NCI-H1048 (cell line): Measurements from ENCODE around the gene PROZ.

Experiments
- DNase-seq: peaks from one replicate; lab custom pipeline; 2025; lab: John Stamatoyannopoulos, UW

Gene PROZ

GRCh38 chr13:113179374-113180230 lies 21.2 kb downstream of the PROZ start:
- no peak for DNase-seq

- no peak for DNase-seq
These were observed 23.6 kb downstream of the PROZ start for GRCh38 chr13:113182046-113182445.

DNA sequence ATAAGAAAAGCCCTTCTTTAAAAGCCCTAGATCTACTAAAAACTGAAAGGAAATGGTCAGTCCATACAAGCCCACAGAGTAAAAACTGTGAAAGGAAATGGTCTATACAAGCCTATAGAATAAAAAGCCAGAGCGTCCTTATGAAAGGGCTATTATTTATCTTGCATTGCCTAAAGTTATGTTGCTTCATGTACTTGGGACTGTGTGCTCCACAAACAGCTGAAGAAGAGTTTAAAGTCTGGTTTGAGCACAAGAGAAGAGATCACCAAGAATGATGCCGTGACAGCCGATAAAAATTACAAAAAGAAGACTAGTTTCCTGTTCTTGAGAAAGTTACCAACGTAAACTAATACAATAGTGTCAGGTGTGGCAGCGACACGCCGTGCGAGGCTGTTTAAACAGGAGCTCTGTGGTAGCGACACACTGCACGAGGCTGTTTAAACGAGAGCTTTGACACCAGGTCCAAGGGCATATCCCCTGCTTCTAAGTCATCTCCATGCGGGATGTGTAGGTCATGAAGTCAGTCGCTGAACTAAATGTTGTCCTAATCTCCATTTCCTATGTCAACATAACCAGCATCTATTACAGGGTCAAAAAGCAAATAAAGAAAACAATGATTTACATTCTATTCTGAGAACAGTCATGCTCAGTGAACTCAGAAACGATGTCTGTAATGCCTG lies 25.1 kb downstream of the PROZ start:
- no peak for DNase-seq

GRCh38 chr13:113184568-113185440 lies 26.4 kb downstream of the PROZ start:
- no peak for DNase-seq

- DNase-seq: no peak
These were observed 27.8 kb downstream of the PROZ start for GRCh38 chr13:113186061-113186900.

- no peak for DNase-seq
These were observed 28.8 kb downstream of the PROZ start for GRCh38 chr13:113187263-113187669.

GRCh38 chr13:113187883-113188665 lies 29.6 kb downstream of the PROZ start:
- no peak for DNase-seq

DNA sequence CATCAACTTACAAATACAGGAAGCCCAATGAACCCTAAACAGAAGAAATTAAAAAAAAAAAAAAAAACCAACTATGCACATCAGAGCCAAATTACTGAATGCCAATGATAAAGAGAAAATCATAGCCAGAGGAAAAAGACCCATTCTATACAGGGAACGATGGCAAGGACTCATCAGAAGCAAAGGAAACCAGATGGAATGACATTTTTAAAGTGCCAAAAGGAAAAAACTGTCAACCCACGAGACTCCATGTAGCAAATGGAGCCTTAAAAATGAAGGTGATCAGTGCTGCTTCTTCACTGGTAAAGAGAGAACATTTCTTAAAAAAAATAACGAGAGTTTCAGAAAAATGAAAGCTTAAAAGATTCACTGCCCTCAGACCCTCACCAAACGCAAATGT lies 31.7 kb downstream of the PROZ start:
- DNase-seq: no peak

DNA sequence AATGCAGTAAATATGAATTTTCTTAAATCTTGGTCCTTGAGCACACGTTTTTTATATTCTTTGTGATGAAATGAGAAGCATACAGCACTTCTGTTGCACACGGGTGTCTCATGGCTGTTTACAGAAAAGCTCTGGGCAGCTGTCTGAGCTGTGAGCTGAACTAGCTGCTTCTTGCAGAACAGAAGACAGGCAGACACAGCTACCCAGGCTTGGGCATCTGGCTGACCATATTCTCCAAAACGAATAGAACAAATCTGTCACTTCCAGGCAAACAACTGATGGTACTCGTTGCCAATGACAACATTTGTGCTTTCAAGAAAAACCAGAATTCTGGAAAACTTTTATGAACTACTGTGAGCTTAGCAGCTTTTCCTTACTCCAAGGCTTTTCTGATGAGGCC lies 33.8 kb downstream of the PROZ start:
- DNase-seq: no peak

DNA sequence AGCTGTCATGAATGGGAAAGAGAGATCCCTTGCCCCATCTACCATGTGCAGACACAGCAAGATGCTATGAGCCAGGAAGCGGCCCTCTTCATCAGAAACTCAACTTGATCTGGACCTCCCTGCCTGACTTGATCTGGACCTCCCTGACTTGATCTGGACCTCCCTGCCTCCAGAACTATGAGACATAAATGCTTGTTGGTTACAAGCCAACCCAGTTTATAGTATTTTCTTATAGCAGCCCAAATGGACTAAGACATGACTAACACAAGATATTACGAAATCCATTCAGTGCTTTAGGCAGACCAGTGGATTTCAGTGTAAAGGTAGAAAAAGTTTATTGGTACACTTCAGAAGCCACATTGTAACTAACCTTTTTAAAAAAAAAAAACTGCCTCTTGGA lies 34.5 kb downstream of the PROZ start:
- DNase-seq: no peak

DNA sequence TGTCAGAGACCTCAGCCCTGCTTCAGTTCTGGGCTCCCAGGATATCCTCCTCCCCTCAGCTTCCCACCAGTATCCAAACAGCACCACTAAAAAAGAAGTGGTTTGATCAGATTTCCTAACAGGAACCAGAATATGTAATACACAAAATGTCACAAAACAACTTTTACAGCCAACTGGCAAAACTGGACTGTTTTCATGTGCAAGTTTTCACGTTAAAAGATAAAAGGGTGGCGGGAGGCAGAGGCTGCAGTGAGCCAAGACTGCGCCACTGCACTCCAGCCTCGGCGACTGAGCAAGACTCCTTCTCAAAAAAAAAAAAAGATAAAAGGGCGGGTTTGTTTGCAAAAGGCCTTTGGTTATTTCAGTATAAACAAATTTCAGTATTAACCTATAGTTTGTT lies 36.9 kb downstream of the PROZ start:
- no peak for DNase-seq

GRCh38 chr13:113196970-113197737 lies 38.7 kb downstream of the PROZ start:
- DNase-seq: no peak

DNA sequence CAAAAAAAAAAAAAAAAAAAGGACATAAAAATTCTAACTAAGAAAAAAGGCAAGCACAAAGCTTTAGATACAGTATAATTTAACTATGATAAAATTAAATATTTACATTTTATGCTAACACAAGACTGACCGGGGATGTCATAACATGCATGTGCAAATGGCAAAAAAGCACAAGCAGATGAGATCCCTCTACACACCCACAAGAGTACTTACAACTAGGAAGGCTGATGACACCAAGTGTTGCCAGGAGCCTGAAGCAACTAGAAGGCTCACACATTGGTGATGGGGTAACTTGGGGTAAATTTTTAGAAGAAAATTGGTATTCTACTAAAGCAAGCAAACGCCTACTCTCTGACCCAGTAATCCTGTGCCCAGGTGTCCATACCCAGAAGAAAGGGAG lies 43.4 kb downstream of the PROZ start:
- DNase-seq: no peak

GRCh38 chr13:113202912-113203311 lies 44.5 kb downstream of the PROZ start:
- no peak for DNase-seq

DNA sequence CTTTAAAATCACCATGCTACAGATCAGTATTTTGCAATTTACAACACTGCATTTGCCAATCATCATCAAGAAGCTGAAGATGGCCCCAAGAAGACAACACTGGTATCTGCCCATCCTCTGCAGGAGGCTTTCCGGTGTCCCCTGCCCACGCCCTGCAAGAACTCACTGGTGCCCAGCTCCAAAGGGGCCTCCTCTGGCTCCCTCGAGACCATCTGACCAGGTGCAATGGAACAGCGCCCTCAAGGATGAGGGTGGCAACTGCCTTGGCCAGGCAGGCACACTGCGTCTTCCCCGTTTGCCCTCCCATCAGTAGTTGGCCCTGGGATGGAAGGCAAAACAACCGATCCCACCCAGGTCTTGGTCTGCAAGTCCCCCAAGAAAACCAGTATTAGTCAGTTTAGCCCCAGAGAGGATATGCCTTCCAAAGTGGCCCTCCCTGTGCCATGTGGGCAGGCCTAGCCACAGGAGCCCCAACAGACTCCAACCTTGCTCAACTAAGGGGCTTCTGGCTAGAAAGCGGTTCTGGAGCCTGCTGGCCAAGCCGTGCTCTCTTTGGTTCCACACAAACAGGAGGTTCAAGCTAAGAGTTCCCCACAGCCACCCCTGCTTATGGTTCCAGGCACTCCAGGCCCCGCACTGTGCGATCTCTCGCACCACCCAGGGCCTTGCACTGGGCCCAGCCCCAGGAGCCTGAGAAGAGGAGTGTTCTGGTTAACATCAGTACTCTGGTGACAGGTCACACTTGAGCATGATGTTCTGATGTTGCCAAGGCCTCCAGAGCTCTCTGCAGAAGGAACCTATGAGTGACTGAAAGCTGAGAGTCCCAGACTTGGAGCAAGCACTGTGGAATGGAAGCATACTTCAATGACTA lies 45.3 kb downstream of the PROZ start:
- DNase-seq: no peak

DNA sequence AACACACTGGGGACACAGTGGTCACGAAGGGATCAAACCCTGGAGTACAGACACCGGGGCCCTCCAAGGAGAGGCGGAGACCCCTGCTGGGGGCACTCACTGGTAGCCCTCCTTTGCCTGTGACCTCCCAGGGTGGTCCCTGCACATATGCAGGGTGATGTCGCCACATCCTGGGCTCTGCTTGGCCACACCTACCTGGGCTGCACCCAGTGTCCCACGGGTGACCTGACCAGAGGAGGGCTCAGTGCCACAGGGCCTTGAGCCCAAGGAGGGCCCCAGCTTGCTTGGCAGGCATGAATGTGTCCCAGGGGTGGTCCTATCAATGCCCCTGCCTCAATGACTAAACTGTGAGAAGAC lies 45.9 kb downstream of the PROZ start:
- no peak for DNase-seq

- DNase-seq: no peak
These were observed 47.0 kb downstream of the PROZ start for GRCh38 chr13:113205428-113205931.

DNA sequence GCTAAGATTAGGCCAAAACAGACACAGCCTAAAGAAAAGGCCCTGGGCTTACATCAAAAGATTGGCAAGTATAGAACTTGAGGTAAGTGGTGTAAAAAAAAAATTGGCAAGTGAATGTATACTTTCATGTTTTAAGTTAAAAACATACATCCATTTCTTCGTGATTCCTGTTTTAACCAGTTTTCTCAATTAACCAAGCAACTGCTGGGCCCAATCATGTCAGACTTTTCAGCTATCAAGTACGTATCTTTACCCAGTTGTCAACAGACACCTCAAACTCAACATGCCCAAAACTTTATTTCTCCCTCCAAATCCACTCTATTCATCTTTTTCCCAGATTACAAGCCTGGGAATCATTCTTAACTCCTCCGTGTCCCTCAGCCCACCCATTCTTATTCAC lies 49.0 kb downstream of the PROZ start:
- no peak for DNase-seq

GRCh38 chr13:113207890-113208420 lies 49.5 kb downstream of the PROZ start:
- DNase-seq: no peak
